H9 (cell line): ENCODE measurements around the gene SSRP1. TPM values are rescaled to one million over a fixed set of nuclear protein-coding genes. Genes with fewer than 3 reads are reported as not detected.

Experiments
- DNase-seq: peaks from one replicate; pipeline ENCODE4 v3.0.0-alpha.2; 2017
- H2AFZ ChIP-seq: one replicate; pipeline ENCODE4 v1.6.1; 2013; ENCODE audit warnings: mild to moderate bottlenecking, low read length, control low read depth, moderate library complexity
- H2AK5ac ChIP-seq: 2 replicates; pipeline ENCODE4 v1.6.1; 2013; ENCODE audit warnings: low read length, control low read depth, mixed read lengths; ENCODE audit not compliant: insufficient read length
- H2BK120ac ChIP-seq: one replicate; pipeline ENCODE4 v1.6.1; 2013; ENCODE audit warnings: low read depth, mild to moderate bottlenecking, low read length, control low read depth, inconsistent platforms; ENCODE audit not compliant: poor library complexity, severe bottlenecking
- H2BK12ac ChIP-seq: 2 replicates; pipeline ENCODE4 v1.6.1; 2013; ENCODE audit warnings: low read length, control low read depth, mixed read lengths, low read depth; ENCODE audit not compliant: insufficient read length
- H2BK15ac ChIP-seq: 2 replicates; pipeline ENCODE4 v1.6.1; 2013; ENCODE audit warnings: low read depth, low read length, control low read depth
- H2BK20ac ChIP-seq: one replicate; pipeline ENCODE4 v1.6.1; 2013; ENCODE audit warnings: low read depth, mild to moderate bottlenecking, low read length, control low read depth, inconsistent platforms; ENCODE audit not compliant: poor library complexity, severe bottlenecking
- H2BK5ac ChIP-seq: 2 replicates; pipeline ENCODE4 v1.6.1; 2013; ENCODE audit warnings: low read length, control low read depth, mixed read lengths; ENCODE audit not compliant: insufficient read length
- H3K14ac ChIP-seq: 2 replicates; pipeline ENCODE4 v1.6.1; 2013; ENCODE audit warnings: low read length, control low read depth; ENCODE audit not compliant: insufficient read depth
- H3K18ac ChIP-seq: 2 replicates; pipeline ENCODE4 v1.6.1; 2013; ENCODE audit warnings: low read depth, mild to moderate bottlenecking, mixed read lengths, low read length, control low read depth; ENCODE audit not compliant: insufficient read length
- H3K23ac ChIP-seq: 2 replicates; pipeline ENCODE4 v1.6.1; 2013; ENCODE audit warnings: low read length, control low read depth, mixed read lengths, low read depth; ENCODE audit not compliant: insufficient read length
- H3K23me2 ChIP-seq: 2 replicates; pipeline ENCODE4 v1.6.1; 2013; ENCODE audit warnings: low read depth, mild to moderate bottlenecking, mixed read lengths, low read length, control low read depth; ENCODE audit not compliant: insufficient read length, poor library complexity, severe bottlenecking
- H3K27ac ChIP-seq: 2 replicates; pipeline ENCODE4 v1.5.1; 2013; ENCODE audit warnings: low read length, control low read depth, mixed read lengths, low read depth; ENCODE audit not compliant: insufficient read length
- H3K27me3 ChIP-seq: 2 replicates; pipeline ENCODE4 v1.6.1; 2013; ENCODE audit warnings: low read length, control low read depth, inconsistent platforms; ENCODE audit not compliant: insufficient read depth
- H3K4ac ChIP-seq: 2 replicates; pipeline ENCODE4 v1.6.1; 2013; ENCODE audit warnings: low read depth, mild to moderate bottlenecking, control low read depth, inconsistent platforms, low read length, moderate library complexity
- H3K4me1 ChIP-seq: 2 replicates; pipeline ENCODE4 v1.6.1; 2013; ENCODE audit warnings: low read length, control low read depth, inconsistent platforms; ENCODE audit not compliant: insufficient read depth
- H3K4me2 ChIP-seq: 2 replicates; pipeline ENCODE4 v1.6.1; 2013; ENCODE audit warnings: low read length, control low read depth, mixed read lengths; ENCODE audit not compliant: insufficient read length, insufficient read depth
- H3K56ac ChIP-seq: 2 replicates; pipeline ENCODE4 v1.6.1; 2013; ENCODE audit warnings: low read depth, mild to moderate bottlenecking, mixed read lengths, low read length, control low read depth; ENCODE audit not compliant: insufficient read length
- H3K79me1 ChIP-seq: 2 replicates; pipeline ENCODE4 v1.6.1; 2013; ENCODE audit warnings: low read depth, mild to moderate bottlenecking, moderate library complexity, low read length, control low read depth, inconsistent platforms; ENCODE audit not compliant: insufficient read depth, poor library complexity, severe bottlenecking
- H3K79me2 ChIP-seq: 2 replicates; pipeline ENCODE4 v1.6.1; 2013; ENCODE audit warnings: low read length, control low read depth, inconsistent platforms; ENCODE audit not compliant: insufficient read depth
- H3K9ac ChIP-seq: 2 replicates; pipeline ENCODE4 v1.6.1; 2013; ENCODE audit warnings: low read length, control low read depth, mixed read lengths; ENCODE audit not compliant: insufficient read length; ENCODE audit errors: extremely low read depth
- H3K9me3 ChIP-seq: one replicate; pipeline ENCODE4 v1.6.1; 2013; ENCODE audit warnings: low read depth, low read length, inconsistent platforms; ENCODE audit not compliant: control insufficient read depth
- H3T11ph ChIP-seq: one replicate; pipeline ENCODE4 v1.6.1; 2013; ENCODE audit warnings: mild to moderate bottlenecking, low read length, control low read depth, inconsistent platforms
- H4K20me1 ChIP-seq: one replicate; pipeline ENCODE4 v1.6.1; 2013; ENCODE audit not compliant: control insufficient read depth, insufficient read length, insufficient read depth
- H4K5ac ChIP-seq: 2 replicates; pipeline ENCODE4 v1.6.1; 2013; ENCODE audit warnings: low read depth, mild to moderate bottlenecking, mixed read lengths, low read length, control low read depth; ENCODE audit not compliant: insufficient read length
- H4K8ac ChIP-seq: replicated peaks from 2 replicates; pipeline ENCODE4 v1.6.1; 2013; ENCODE audit warnings: low read length, control low read depth, mixed read lengths, low read depth; ENCODE audit not compliant: insufficient read length
- H4K91ac ChIP-seq: 2 replicates; pipeline ENCODE4 v1.6.1; 2013; ENCODE audit warnings: low read depth, mild to moderate bottlenecking, moderate library complexity, mixed read lengths, low read length, control low read depth; ENCODE audit not compliant: insufficient read length
- H3K27ac Mint-ChIP-seq, 3 experiments: 2 replicates in 2 of 3; 3 replicates in 1 of 3; pipeline ENCODE4 v1.8.0; 2020 to 2021; ENCODE audit warnings: mixed read lengths in 3 of 3, mild to moderate bottlenecking in 1 of 3, moderate library complexity in 1 of 3
- H3K27me3 Mint-ChIP-seq: 2 replicates; pipeline ENCODE4 v1.8.0; 2021; ENCODE audit warnings: low read depth, mild to moderate bottlenecking, moderate library complexity, mixed read lengths
- H3K36me3 Mint-ChIP-seq, 3 experiments: 2 replicates in 2 of 3; 3 replicates in 1 of 3; pipeline ENCODE4 v1.8.0; 2020 to 2021; ENCODE audit warnings: low read depth in 3 of 3, mixed read lengths in 3 of 3; ENCODE audit not compliant: insufficient read depth in 1 of 3
- H3K4me1 Mint-ChIP-seq, 2 experiments: 2 replicates each; pipeline ENCODE4 v1.8.0; 2020; ENCODE audit warnings: mixed read lengths in 2 of 2
- H3K4me3 Mint-ChIP-seq, 2 experiments: 2 replicates in 1 of 2; 3 replicates in 1 of 2; pipeline ENCODE4 v1.8.0; 2020 to 2021; ENCODE audit warnings: mild to moderate bottlenecking in 2 of 2, mixed read lengths in 2 of 2, moderate library complexity in 1 of 2
- H3K9me3 Mint-ChIP-seq, 2 experiments: 2 replicates in 1 of 2; 3 replicates in 1 of 2; pipeline ENCODE4 v1.8.0; 2020; ENCODE audit warnings: mild to moderate bottlenecking in 2 of 2, mixed read lengths in 2 of 2, moderate library complexity in 1 of 2
- WGBS: extraction: QIAGEN DNeasy Blood & Tissue Kit; methylation state at CpG from one replicate; pipeline ENCODE4 v1.1.7; 2013; ENCODE audit warnings: missing lambda C conversion rate, low lambda C conversion rate, mixed read lengths; ENCODE audit not compliant: insufficient read length; ENCODE audit errors: extremely low coverage; 5-methylcytosine and 5-hydroxymethylcytosine counted together
- total RNA-seq: library from RNA; stranded (reverse); gene quantifications from 2 replicates; pipeline ENCODE4 v1.2.1, GENCODE V29; 2021
- TF ChIP-seq, protein P1 (sequence below): fragments of 200-600 bp; sonication (generic); conservative IDR thresholded peaks from 3 replicates; pipeline ENCODE4 v1.8.0; 2021; ENCODE audit warnings: antibody characterized with exemption, mild to moderate bottlenecking

The SSRP1 gene
- total RNA-seq, 1 experiment from 2014 or later, result 202 TPM

DNA sequence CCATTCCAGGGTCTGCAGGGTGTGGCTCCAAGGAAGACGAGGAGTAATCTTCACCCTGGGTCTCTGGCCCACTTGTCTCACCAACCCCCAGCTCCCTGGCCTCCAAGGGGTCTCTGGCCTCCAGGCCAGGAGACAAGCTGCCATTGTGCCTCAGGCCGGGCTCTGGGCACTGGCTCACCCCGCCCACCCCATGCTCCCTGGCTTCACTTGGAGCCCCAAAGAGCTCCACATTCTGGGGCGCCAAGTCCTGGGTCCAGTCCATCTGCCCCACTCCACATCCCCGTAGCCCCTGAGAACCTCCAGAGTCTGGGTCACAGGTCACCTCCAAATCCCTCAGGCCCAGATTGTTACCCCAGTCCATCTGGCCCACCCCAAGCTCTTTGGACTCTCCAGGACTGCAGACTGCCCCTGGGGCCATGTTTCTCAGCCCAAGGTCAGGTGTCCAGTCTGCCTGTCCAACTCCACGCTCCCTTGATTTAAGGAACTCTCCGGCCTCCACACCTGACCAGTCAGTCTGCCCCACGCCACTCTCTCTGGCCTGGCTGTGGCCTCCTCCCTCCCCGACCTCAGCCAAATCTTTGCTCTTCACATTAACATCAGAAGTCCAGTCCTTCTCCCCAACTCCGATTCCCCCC lies 27.1 kb downstream of the SSRP1 start:
- H3K23ac ChIP-seq, result no peak overlapping the region
- no peak overlapping the region for H4K8ac ChIP-seq
- H4K91ac ChIP-seq, result no peak overlapping the region
- no peaks in the 10 kb centered on the region for H3K79me1 ChIP-seq
- H2BK15ac ChIP-seq, result no peak overlapping the region
- H3K4me1 Mint-ChIP-seq, result peaks cover 24 to 37% of the 10 kb centered on the region in 2 experiments
- no peak overlapping the region; the same call in 1 of the 2 replicates for H3K14ac ChIP-seq
- no peak for DNase-seq
- peaks cover 9% of the 10 kb centered on the region; the same call in 1 of the 2 replicates for H3K79me2 ChIP-seq
- H3K36me3 Mint-ChIP-seq, result peaks cover 41 to 64% (median 45%) of the 10 kb centered on the region in 3 experiments
- H4K20me1 ChIP-seq, result no peaks in the 10 kb centered on the region
- H2BK12ac ChIP-seq, result no peak overlapping the region
- H3K27me3 ChIP-seq, result no peaks in the 10 kb centered on the region
- H3K4ac ChIP-seq, result no peak overlapping the region
- no CpG with 5 or more reads among the region's 10 CpGs for WGBS
- H3K27ac ChIP-seq, result no peak overlapping the region
- H3K9me3 Mint-ChIP-seq, result no peaks in the 10 kb centered on the region
- H4K5ac ChIP-seq, result no peak overlapping the region
- TF ChIP-seq, protein P1, sequence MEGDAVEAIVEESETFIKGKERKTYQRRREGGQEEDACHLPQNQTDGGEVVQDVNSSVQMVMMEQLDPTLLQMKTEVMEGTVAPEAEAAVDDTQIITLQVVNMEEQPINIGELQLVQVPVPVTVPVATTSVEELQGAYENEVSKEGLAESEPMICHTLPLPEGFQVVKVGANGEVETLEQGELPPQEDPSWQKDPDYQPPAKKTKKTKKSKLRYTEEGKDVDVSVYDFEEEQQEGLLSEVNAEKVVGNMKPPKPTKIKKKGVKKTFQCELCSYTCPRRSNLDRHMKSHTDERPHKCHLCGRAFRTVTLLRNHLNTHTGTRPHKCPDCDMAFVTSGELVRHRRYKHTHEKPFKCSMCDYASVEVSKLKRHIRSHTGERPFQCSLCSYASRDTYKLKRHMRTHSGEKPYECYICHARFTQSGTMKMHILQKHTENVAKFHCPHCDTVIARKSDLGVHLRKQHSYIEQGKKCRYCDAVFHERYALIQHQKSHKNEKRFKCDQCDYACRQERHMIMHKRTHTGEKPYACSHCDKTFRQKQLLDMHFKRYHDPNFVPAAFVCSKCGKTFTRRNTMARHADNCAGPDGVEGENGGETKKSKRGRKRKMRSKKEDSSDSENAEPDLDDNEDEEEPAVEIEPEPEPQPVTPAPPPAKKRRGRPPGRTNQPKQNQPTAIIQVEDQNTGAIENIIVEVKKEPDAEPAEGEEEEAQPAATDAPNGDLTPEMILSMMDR, result no peak
- peaks cover 6% of the 10 kb centered on the region for H3K4me1 ChIP-seq
- H2BK20ac ChIP-seq, result no peak overlapping the region
- no peak overlapping the region for H2BK120ac ChIP-seq
- peak overlapping the region; percentile 60 to 87 (median 72); a peak in 6 of 7 replicates for H3K27ac Mint-ChIP-seq
- no peak overlapping the region for H2AK5ac ChIP-seq
- peaks cover 6% of the 10 kb centered on the region for H3K23me2 ChIP-seq
- no peaks in the 10 kb centered on the region for H3K27me3 Mint-ChIP-seq
- H2BK5ac ChIP-seq, result no peak overlapping the region
- no peak overlapping the region for H3T11ph ChIP-seq
- no peak overlapping the region for H3K18ac ChIP-seq
- no peak overlapping the region for H3K9ac ChIP-seq
- peak overlapping the region in 1 of 2 experiments; percentile 17; a peak in 1 of 5 replicates for H3K4me3 Mint-ChIP-seq
- H3K4me2 ChIP-seq, result no peak overlapping the region
- H3K9me3 ChIP-seq, result no peaks in the 10 kb centered on the region
- H3K56ac ChIP-seq, result no peak overlapping the region
- no peak overlapping the region for H2AFZ ChIP-seq
